T-helper 1 cell (primary cell): ENCODE data around the gene DSCAML1.

Experiments used
- DNase-seq, 5 donors: peaks; one replicate each; pipeline ENCODE4 v3.0.0-alpha.2; 2012 to 2020

The DSCAML1 gene

GRCh38 chr11:117662255-117662654 lies 134.8 kb downstream of the DSCAML1 start:
- no peak for DNase-seq

- DNase-seq: no peak
These were observed 138.2 kb downstream of the DSCAML1 start for GRCh38 chr11:117658809-117659208.

GRCh38 chr11:117657794-117658193 lies 139.2 kb downstream of the DSCAML1 start:
- no peak for DNase-seq

GRCh38 chr11:117654281-117655255 lies 142.4 kb downstream of the DSCAML1 start:
- DNase-seq: no peak

- no peak for DNase-seq
These were observed 144.5 kb downstream of the DSCAML1 start for GRCh38 chr11:117652521-117652920.

- no peak for DNase-seq
These were observed 147.5 kb downstream of the DSCAML1 start for GRCh38 chr11:117649296-117650055.

- no peak for DNase-seq
These were observed 149.1 kb downstream of the DSCAML1 start for GRCh38 chr11:117647872-117648271.

GRCh38 chr11:117647207-117647606 lies 149.8 kb downstream of the DSCAML1 start:
- no peak for DNase-seq

- DNase-seq: no peak
These were observed 150.6 kb downstream of the DSCAML1 start for GRCh38 chr11:117646411-117646810.

- DNase-seq: no peak
These were observed 152.4 kb downstream of the DSCAML1 start for GRCh38 chr11:117644403-117645155.

- no peak for DNase-seq
These were observed 153.3 kb downstream of the DSCAML1 start for GRCh38 chr11:117643606-117644300.

- no peak for DNase-seq
These were observed 154.2 kb downstream of the DSCAML1 start for GRCh38 chr11:117642835-117643234.

GRCh38 chr11:117642396-117642795 lies 154.6 kb downstream of the DSCAML1 start:
- DNase-seq: no peak

- no peak for DNase-seq
These were observed 155.8 kb downstream of the DSCAML1 start for GRCh38 chr11:117641008-117641915.

- no peak for DNase-seq
These were observed 157.0 kb downstream of the DSCAML1 start for GRCh38 chr11:117640041-117640440.

- DNase-seq: no peak
These were observed 157.4 kb downstream of the DSCAML1 start for GRCh38 chr11:117639601-117640000.

GRCh38 chr11:117638911-117639543 lies 158.0 kb downstream of the DSCAML1 start:
- no peak for DNase-seq

GRCh38 chr11:117634756-117635603 lies 162.0 kb downstream of the DSCAML1 start:
- DNase-seq: no peak

- no peak for DNase-seq
These were observed 162.8 kb downstream of the DSCAML1 start for GRCh38 chr11:117633976-117634755.
